HepG2 (cell line): Measurements from ENCODE around the gene GNAL. TPM values are rescaled to one million over a fixed set of nuclear protein-coding genes. Genes with fewer than 3 reads are reported as not detected.

ENCODE experiments used
- ATAC-seq: fragments of 200-7000 bp; cut with Tn5 transposase; 3 replicates; pipeline ENCODE4 v1.9.1; 2020; ENCODE audit warnings: mild to moderate bottlenecking, moderate library complexity
- BruUV-seq: library from RNA; stranded (reverse); fragments of 400-500 nt; replicated peaks from 2 replicates; lab custom pipeline; 2021; lab: Mats Ljungman, UMichigan
- CTCF ChIA-PET: fragments of 300-600 bp; formaldehyde crosslinking; extraction: SDS; loops from one replicate; lab custom pipeline; 2021; ENCODE audit warnings: low total read pairs, inconsistent platforms, low intra/inter-chr PET ratio; lab: Yijun Ruan, JAX
- POLR2A ChIA-PET: fragments of 350-600 bp; sonication (Branson Sonifier 250); formaldehyde crosslinking; loops from one replicate; lab custom pipeline; 2020; ENCODE audit warnings: antibody characterized with exemption, inconsistent platforms; lab: Yijun Ruan, JAX
- DNase-seq: peaks from one replicate; pipeline ENCODE4 v3.0.0-alpha.2; 2015; ENCODE audit warnings: low spot score
- FAIRE-seq: peaks from 3 replicates; lab custom pipeline; 2011; peaks lifted over from hg19 to GRCh38; lab: Jason Lieb, UNC
- H2AFZ ChIP-seq: one replicate; pipeline ENCODE4 v1.6.1; 2011; ENCODE audit warnings: low read length, inconsistent platforms
- H3K27ac ChIP-seq: fragments of 300-600 bp; 3 replicates; pipeline ENCODE4 v1.8.0; 2011; ENCODE audit warnings: mixed run types, mild to moderate bottlenecking, mixed read lengths, low read length, inconsistent platforms; ENCODE audit not compliant: insufficient read depth; ENCODE audit errors: extremely low read length
- H3K27me3 ChIP-seq, 2 experiments: fragments of 200-600 bp in 1 of 2; 2 replicates in 1 of 2; 3 replicates in 1 of 2; pipeline versions ENCODE4 v1.6.0 to v1.8.0; 2011; ENCODE audit warnings: low read length in 2 of 2, mild to moderate bottlenecking in 2 of 2, moderate library complexity in 2 of 2, inconsistent platforms in 1 of 2; ENCODE audit not compliant: insufficient read depth in 2 of 2, control insufficient read depth in 1 of 2
- H3K36me3 ChIP-seq, 2 experiments: fragments of 200-600 bp in 1 of 2; replicated peaks in 1 of 2; 2 replicates in 1 of 2; 3 replicates in 1 of 2; pipeline versions ENCODE4 v1.5.1 to v1.8.0; 2011; ENCODE audit warnings: low read length in 2 of 2, inconsistent platforms in 1 of 2; ENCODE audit not compliant: insufficient read depth in 2 of 2, control insufficient read depth in 1 of 2
- H3K4me1 ChIP-seq: 2 replicates; pipeline ENCODE4 v1.5.1; 2012; ENCODE audit warnings: low read length, inconsistent platforms; ENCODE audit not compliant: insufficient read depth
- H3K4me2 ChIP-seq: 2 replicates; pipeline ENCODE4 v1.6.0; 2011; ENCODE audit warnings: low read depth, low read length, inconsistent platforms
- H3K4me3 ChIP-seq, 3 experiments: fragments of 200-600 bp in 1 of 3; sonication (generic), shearing (Covaris generic) in 1 of 3; replicated peaks in 1 of 3; 2 replicates each; pipeline ENCODE4 v1.5.1; 2011 to 2016; ENCODE audit warnings: low read length in 3 of 3, inconsistent platforms in 2 of 3, low read depth in 2 of 3, mild to moderate bottlenecking in 2 of 3, control low read depth in 1 of 3, mixed read lengths in 1 of 3; ENCODE audit not compliant: insufficient read depth in 1 of 3
- H3K79me2 ChIP-seq: one replicate; pipeline ENCODE4 v1.6.1; 2011; ENCODE audit warnings: low read length, inconsistent platforms; ENCODE audit not compliant: insufficient read depth
- H3K9ac ChIP-seq: 2 replicates; pipeline ENCODE4 v1.6.0; 2011; ENCODE audit warnings: mild to moderate bottlenecking, low read depth, low read length, inconsistent platforms; ENCODE audit not compliant: insufficient read depth
- H3K9me3 ChIP-seq: 2 replicates; pipeline ENCODE4 v1.5.1; 2012; ENCODE audit warnings: mild to moderate bottlenecking, low read length
- H4K20me1 ChIP-seq: 2 replicates; pipeline ENCODE4 v1.6.0; 2011; ENCODE audit warnings: inconsistent platforms, mild to moderate bottlenecking, low read length, moderate library complexity; ENCODE audit not compliant: insufficient read depth
- GTF2F1 ChIP-seq: fragments of 150-350 bp; IDR thresholded peaks from 2 replicates; pipeline ENCODE4 v1.6.1; 2014; ENCODE audit warnings: low read length
- GZF1 ChIP-seq: sonication (generic); formaldehyde crosslinking; IDR thresholded peaks from 2 replicates; pipeline ENCODE4 v1.5.1; 2020; ENCODE audit warnings: mild to moderate bottlenecking, missing genetic modification reagents
- HNRNPK ChIP-seq: fragments of 200-400 bp; formaldehyde crosslinking; IDR thresholded peaks from 2 replicates; pipeline ENCODE4 v1.6.1; 2018; ENCODE audit warnings: low read length, low read depth, moderate library complexity, mild to moderate bottlenecking; ENCODE audit not compliant: poor library complexity, severe bottlenecking
- KAT7 ChIP-seq: IDR thresholded peaks from 2 replicates; pipeline ENCODE4 v1.6.1; 2018; ENCODE audit warnings: borderline replicate concordance, missing compliant biosample characterization
- NCOR1 ChIP-seq: fragments of 200-600 bp; sonication (generic); IDR thresholded peaks from 2 replicates; pipeline ENCODE4 v1.7.0; 2017; ENCODE audit warnings: antibody characterized with exemption, low read length, borderline replicate concordance
- SOX5 ChIP-seq: IDR thresholded peaks from 2 replicates; pipeline ENCODE4 v1.6.1; 2016; ENCODE audit warnings: borderline replicate concordance
- WIZ ChIP-seq: sonication (generic); formaldehyde crosslinking; IDR thresholded peaks from 2 replicates; pipeline ENCODE4 v1.5.1; 2020; ENCODE audit warnings: mild to moderate bottlenecking, missing genetic modification reagents
- ZNF33B ChIP-seq: sonication (generic); formaldehyde crosslinking; IDR thresholded peaks from 2 replicates; pipeline ENCODE4 v1.5.1; 2020; ENCODE audit warnings: mild to moderate bottlenecking, missing genetic modification reagents
- ZNF451 ChIP-seq: sonication (generic); formaldehyde crosslinking; IDR thresholded peaks from 2 replicates; pipeline ENCODE4 v1.5.0; 2020; ENCODE audit warnings: mild to moderate bottlenecking, missing genetic modification reagents
- ZNF777 ChIP-seq: sonication (generic); formaldehyde crosslinking; IDR thresholded peaks from 2 replicates; pipeline ENCODE4 v1.4.0; 2020; ENCODE audit warnings: missing genetic modification reagents
- WGBS: methylation state at CpG from one replicate; pipeline ENCODE4 v1.1.6; 2017; ENCODE audit warnings: low lambda C conversion rate; 5-methylcytosine and 5-hydroxymethylcytosine counted together
- in situ Hi-C: cut with HindIII; loops from 2 replicates; pipeline ENCODE4 v1.10.0; 2017; ENCODE audit warnings: low pct_unique_long_range_greater_than_20kb; ENCODE audit not compliant: extremely low pct_ligation_motif_present
- intact Hi-C: fragments of 100-400 bp; cut with micrococcal nuclease; formaldehyde crosslinking; loops from one replicate; pipeline ENCODE4 v1.10.0; 2022; ENCODE audit not compliant: unreplicated experiment
- polyA plus RNA-seq, 8 experiments: library from polyadenylated mRNA; depleted of rRNA in 3 of 8; stranded (reverse) in 7 of 8; unstranded in 1 of 8; fragments of >200 nt; fragmentation: Illumina TruSeq in 4 of 8; extraction: Trizol in 4 of 8; gene quantifications; 2 replicates each; pipeline versions ENCODE4 v1.2.1 to v1.2.3, GENCODE V29; 2011 to 2016; ENCODE audit warnings: low read depth in 4 of 8, missing spikeins in 1 of 8, mixed read lengths in 1 of 8; ENCODE audit not compliant: insufficient read depth in 1 of 8
- total RNA-seq, 5 experiments: library from RNA; depleted of rRNA; stranded (reverse); fragments of >200 nt; fragmentation: Illumina TruSeq; extraction: Trizol; gene quantifications; 2 replicates each; pipeline ENCODE4 v1.2.3, GENCODE V29; 2016; ENCODE audit warnings: low read depth in 1 of 5
- TF ChIP-seq, protein P1 (sequence below), 2 experiments: sonication (generic) in 1 of 2; formaldehyde crosslinking in 1 of 2; IDR thresholded peaks; 2 replicates each; pipeline versions ENCODE4 v1.5.1 to v1.6.1; 2011 to 2020; ENCODE audit warnings: borderline replicate concordance in 1 of 2, low read depth in 1 of 2, low read length in 1 of 2, mild to moderate bottlenecking in 1 of 2, missing genetic modification reagents in 1 of 2, moderate library complexity in 1 of 2
- TF ChIP-seq, protein P2 (sequence below): fragments of 450-650 bp; IDR thresholded peaks from 2 replicates; pipeline ENCODE4 v1.6.1; 2016
- TF ChIP-seq, protein P3 (sequence below): IDR thresholded peaks from 2 replicates; pipeline ENCODE4 v1.6.1; 2012; ENCODE audit warnings: low read length, improper control_type of control experiment
- TF ChIP-seq, protein P4 (sequence below): sonication (generic); formaldehyde crosslinking; IDR thresholded peaks from 2 replicates; pipeline ENCODE4 v1.8.0; 2022; ENCODE audit warnings: low read depth, missing genetic modification reagents

Gene GNAL
- total and polyA plus RNA-seq, 2 of the 13 experiments (the other 11 are each of a cell fraction or from before 2014, with no cell fraction given) = 0.87 to 1.4 TPM

GRCh38 chr18:11657152-11657551, 31.9 kb upstream of the GNAL start:
- Histone ChIP-seq H3K27me3 (peaks cover 6 to 30% of the 10 kb centered on the region in 2 experiments; a peak in 4 of 5 replicates), H3K79me2 (no peaks in the 10 kb centered on the region), H4K20me1 (no peaks in the 10 kb centered on the region), H3K4me3 (no peak overlapping the region), H3K36me3 (no peaks in the 10 kb centered on the region), H3K4me1 (no peaks in the 10 kb centered on the region), H3K9ac (no peak overlapping the region), H3K27ac (no peak overlapping the region), H2AFZ (no peak overlapping the region), H3K9me3 (no peaks in the 10 kb centered on the region), H3K4me2 (no peak overlapping the region)
- BruUV-seq = no TSS peak
- ChIA-PET CTCF (no interaction called here), POLR2A (no interaction called here)
- TF ChIP-seq, protein P1, sequence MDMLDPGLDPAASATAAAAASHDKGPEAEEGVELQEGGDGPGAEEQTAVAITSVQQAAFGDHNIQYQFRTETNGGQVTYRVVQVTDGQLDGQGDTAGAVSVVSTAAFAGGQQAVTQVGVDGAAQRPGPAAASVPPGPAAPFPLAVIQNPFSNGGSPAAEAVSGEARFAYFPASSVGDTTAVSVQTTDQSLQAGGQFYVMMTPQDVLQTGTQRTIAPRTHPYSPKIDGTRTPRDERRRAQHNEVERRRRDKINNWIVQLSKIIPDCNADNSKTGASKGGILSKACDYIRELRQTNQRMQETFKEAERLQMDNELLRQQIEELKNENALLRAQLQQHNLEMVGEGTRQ (IDR thresholded peaks at IDR 0.05; ENCODE audit: low read depth, low read length) = no peak
- TF ChIP-seq, protein P1 (CRISPR knock-in tag; IDR thresholded peaks at IDR 0.05; ENCODE audit: borderline replicate concordance) = no peak
- TF ChIP-seq ZNF451 (CRISPR knock-in tag) = no peak
- no peak for TF ChIP-seq SOX5 (CRISPR knock-in tag)
- TF ChIP-seq NCOR1 = no peak
- TF ChIP-seq GZF1 = no peak
- no peak for TF ChIP-seq ZNF33B (CRISPR knock-in tag)
- TF ChIP-seq, protein P2, sequence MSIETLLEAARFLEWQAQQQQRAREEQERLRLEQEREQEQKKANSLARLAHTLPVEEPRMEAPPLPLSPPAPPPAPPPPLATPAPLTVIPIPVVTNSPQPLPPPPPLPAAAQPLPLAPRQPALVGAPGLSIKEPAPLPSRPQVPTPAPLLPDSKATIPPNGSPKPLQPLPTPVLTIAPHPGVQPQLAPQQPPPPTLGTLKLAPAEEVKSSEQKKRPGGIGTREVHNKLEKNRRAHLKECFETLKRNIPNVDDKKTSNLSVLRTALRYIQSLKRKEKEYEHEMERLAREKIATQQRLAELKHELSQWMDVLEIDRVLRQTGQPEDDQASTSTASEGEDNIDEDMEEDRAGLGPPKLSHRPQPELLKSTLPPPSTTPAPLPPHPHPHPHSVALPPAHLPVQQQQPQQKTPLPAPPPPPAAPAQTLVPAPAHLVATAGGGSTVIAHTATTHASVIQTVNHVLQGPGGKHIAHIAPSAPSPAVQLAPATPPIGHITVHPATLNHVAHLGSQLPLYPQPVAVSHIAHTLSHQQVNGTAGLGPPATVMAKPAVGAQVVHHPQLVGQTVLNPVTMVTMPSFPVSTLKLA = no peak
- no peak for TF ChIP-seq GTF2F1
- no peak for TF ChIP-seq ZNF777 (CRISPR knock-in tag)
- no peak for TF ChIP-seq HNRNPK
- TF ChIP-seq KAT7 = no peak
- TF ChIP-seq, protein P3, sequence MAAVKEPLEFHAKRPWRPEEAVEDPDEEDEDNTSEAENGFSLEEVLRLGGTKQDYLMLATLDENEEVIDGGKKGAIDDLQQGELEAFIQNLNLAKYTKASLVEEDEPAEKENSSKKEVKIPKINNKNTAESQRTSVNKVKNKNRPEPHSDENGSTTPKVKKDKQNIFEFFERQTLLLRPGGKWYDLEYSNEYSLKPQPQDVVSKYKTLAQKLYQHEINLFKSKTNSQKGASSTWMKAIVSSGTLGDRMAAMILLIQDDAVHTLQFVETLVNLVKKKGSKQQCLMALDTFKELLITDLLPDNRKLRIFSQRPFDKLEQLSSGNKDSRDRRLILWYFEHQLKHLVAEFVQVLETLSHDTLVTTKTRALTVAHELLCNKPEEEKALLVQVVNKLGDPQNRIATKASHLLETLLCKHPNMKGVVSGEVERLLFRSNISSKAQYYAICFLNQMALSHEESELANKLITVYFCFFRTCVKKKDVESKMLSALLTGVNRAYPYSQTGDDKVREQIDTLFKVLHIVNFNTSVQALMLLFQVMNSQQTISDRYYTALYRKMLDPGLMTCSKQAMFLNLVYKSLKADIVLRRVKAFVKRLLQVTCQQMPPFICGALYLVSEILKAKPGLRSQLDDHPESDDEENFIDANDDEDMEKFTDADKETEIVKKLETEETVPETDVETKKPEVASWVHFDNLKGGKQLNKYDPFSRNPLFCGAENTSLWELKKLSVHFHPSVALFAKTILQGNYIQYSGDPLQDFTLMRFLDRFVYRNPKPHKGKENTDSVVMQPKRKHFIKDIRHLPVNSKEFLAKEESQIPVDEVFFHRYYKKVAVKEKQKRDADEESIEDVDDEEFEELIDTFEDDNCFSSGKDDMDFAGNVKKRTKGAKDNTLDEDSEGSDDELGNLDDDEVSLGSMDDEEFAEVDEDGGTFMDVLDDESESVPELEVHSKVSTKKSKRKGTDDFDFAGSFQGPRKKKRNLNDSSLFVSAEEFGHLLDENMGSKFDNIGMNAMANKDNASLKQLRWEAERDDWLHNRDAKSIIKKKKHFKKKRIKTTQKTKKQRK = no peak
- TF ChIP-seq, protein P4, sequence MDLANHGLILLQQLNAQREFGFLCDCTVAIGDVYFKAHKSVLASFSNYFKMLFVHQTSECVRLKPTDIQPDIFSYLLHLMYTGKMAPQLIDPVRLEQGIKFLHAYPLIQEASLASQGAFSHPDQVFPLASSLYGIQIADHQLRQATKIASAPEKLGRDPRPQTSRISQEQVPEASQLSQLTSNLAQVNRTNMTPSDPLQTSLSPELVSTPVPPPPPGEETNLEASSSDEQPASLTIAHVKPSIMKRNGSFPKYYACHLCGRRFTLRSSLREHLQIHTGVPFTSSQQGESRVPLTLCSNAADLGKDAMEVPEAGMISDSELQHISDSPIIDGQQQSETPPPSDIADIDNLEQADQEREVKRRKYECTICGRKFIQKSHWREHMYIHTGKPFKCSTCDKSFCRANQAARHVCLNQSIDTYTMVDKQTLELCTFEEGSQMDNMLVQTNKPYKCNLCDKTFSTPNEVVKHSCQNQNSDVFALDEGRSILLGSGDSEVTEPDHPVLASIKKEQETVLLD (CRISPR knock-in tag) = no peak
- no peak for TF ChIP-seq WIZ
- ATAC-seq (no peak), DNase-seq (no peak), FAIRE-seq (no peak)
- 44% methylated on average over 9 of the region's 9 CpGs for WGBS
- in situ Hi-C loops = loop anchor here (10.0 kb wide), 2 partner anchors 68 to 388 kb away; no protein-coding TSS in a partner anchor
- intact Hi-C loops = loop anchor here (10.0 kb wide), 1 partner anchor 88 kb away; no protein-coding TSS in a partner anchor
